ENCODE data around the gene TLE6. TPM values are rescaled to one million over a fixed set of nuclear protein-coding genes. Genes with fewer than 3 reads are reported as not detected.

Gene TLE6
- total and polyA plus RNA-seq, 2 of the 4 experiments (the other 2 are of a cell fraction) = under 0.01 to 0.17 TPM

- CTCF ChIA-PET = interaction anchor here (0.6 kb wide), 1 partner anchor 156 kb away, joined by 4 read pairs; no protein-coding TSS in a partner anchor
- no peak overlapping the region for H3K4ac ChIP-seq (ENCODE audit: low read depth, low read length)
Observed at GRCh38 chr19:2964874-2965273, 12.5 kb upstream of the TLE6 start.

More at GRCh38 chr19:2964874-2965273, 12.5 kb upstream of the TLE6 start:
- Histone ChIP-seq H2BK120ac (ENCODE audit: low read depth, low read length) (no peak overlapping the region), H3K18ac (ENCODE audit: low read depth, low read length) (no peak overlapping the region), H3K9me1 (ENCODE audit: insufficient read depth, low read length) (no peaks in the 10 kb centered on the region), H2BK15ac (ENCODE audit: low read depth, low read length) (no peak overlapping the region), H3K56ac (ENCODE audit: extremely low read depth, insufficient read depth, low read length) (no peak overlapping the region), H3K79me1 (ENCODE audit: low read depth in 1 of 2, low read length in 2 of 2) (no peaks in the 10 kb centered on the region), H3K36me3 (ENCODE audit: control insufficient read depth, insufficient read depth, low read length) (no peaks in the 10 kb centered on the region), H2BK20ac (ENCODE audit: low read depth, low read length) (no peak overlapping the region), H2AFZ (replicated peaks; ENCODE audit: low read length, poor library complexity) (no peak overlapping the region), H3K4me2 (ENCODE audit: low read depth, low read length) (no peak overlapping the region), H2BK5ac (ENCODE audit: low read depth, low read length, poor library complexity, severe bottlenecking) (no peak overlapping the region), H3K4me1 (ENCODE audit: control insufficient read depth, insufficient read depth, low read length) (peaks cover 2% of the 10 kb centered on the region; the same call in 1 of the 2 replicates), H3K27me3 (ENCODE audit: control insufficient read depth, insufficient read depth, low read length) (peaks cover under 1% of the 10 kb centered on the region; the same call in 1 of the 2 replicates), H3K9me3 (ENCODE audit: control insufficient read depth, insufficient read depth, low read length) (no peaks in the 10 kb centered on the region), H3K27ac (ENCODE audit: insufficient read depth, low read length) (no peak overlapping the region), H2AK5ac (ENCODE audit: low read depth, low read length) (no peak overlapping the region), H4K20me1 (ENCODE audit: insufficient read depth, low read length) (no peaks in the 10 kb centered on the region), H3K4me3 (ENCODE audit: insufficient read depth, low read depth, low read length) (no peak overlapping the region), H4K5ac (ENCODE audit: low read depth, low read length) (no peak overlapping the region), H3K14ac (replicated peaks; ENCODE audit: low read depth, low read length) (no peak overlapping the region), H3K23ac (ENCODE audit: low read depth, low read length) (no peak overlapping the region), H4K8ac (ENCODE audit: low read depth in 2 of 2, low read length in 2 of 2) (no peak overlapping the region), H2AK9ac (replicated peaks; ENCODE audit: low read depth, low read length, poor library complexity) (no peak overlapping the region), H3K9ac (ENCODE audit: low read depth, low read length) (no peak overlapping the region), H4K91ac (ENCODE audit: insufficient read depth, low read depth, low read length) (no peak overlapping the region)
- ATAC-seq (ENCODE audit: low read depth) (no peak), DNase-seq (no peak)
- intact Hi-C loops (cut with micrococcal nuclease) (no loop called here), in situ Hi-C loops (cut with MboI; ENCODE audit: low sequenced_read_pairs) (loop anchor here (25.0 kb wide), 1 partner anchor 522 kb away; the partner anchor contains the start of genes SMIM24 and SMIM44), dilution Hi-C loops (cut with HindIII; ENCODE audit: low sequenced_read_pairs, unreplicated experiment) (no loop called here)
- no CpG with 5 or more reads among the region's 5 CpGs for WGBS, 2 experiments (ENCODE audit: extremely low coverage in 2 of 2, insufficient read length in 1 of 2)
- POLR2A ChIA-PET (ENCODE audit: unreplicated experiment) = no interaction called here
- BruUV-seq (replicated peaks) = no TSS peak
- TF ChIP-seq MAFK (IDR thresholded peaks at IDR 0.05; ENCODE audit: low read depth, low read length) (no peak), NFE2L2 (IDR thresholded peaks at IDR 0.05; ENCODE audit: low read depth, low read length) (no peak), RFX5 (IDR thresholded peaks at IDR 0.05; ENCODE audit: low read depth, low read length) (no peak), CEBPB (IDR thresholded peaks at IDR 0.05; ENCODE audit: low read depth, low read length) (no peak), RCOR1 (IDR thresholded peaks at IDR 0.05; ENCODE audit: insufficient replicate concordance, low read length) (no peak), RAD21 (IDR thresholded peaks at IDR 0.05; ENCODE audit: low read length) (no peak), CHD1 (IDR thresholded peaks at IDR 0.05; ENCODE audit: low read depth, low read length) (no peak), ELK1 (IDR thresholded peaks at IDR 0.05; ENCODE audit: borderline replicate concordance, low read depth, low read length) (no peak), MXI1 (IDR thresholded peaks at IDR 0.05; ENCODE audit: borderline replicate concordance, low read depth, low read length) (no peak), BHLHE40 (IDR thresholded peaks at IDR 0.05; ENCODE audit: low read depth, low read length) (no peak), POLR2A (IDR thresholded peaks at IDR 0.05; ENCODE audit: low read depth, low read length) (no peak), MAZ (IDR thresholded peaks at IDR 0.05; ENCODE audit: borderline replicate concordance, low read depth, low read length) (no peak), SMC3 (IDR thresholded peaks at IDR 0.05; ENCODE audit: low read depth, low read length) (no peak), FOS (IDR thresholded peaks at IDR 0.05; ENCODE audit: low read depth, low read length) (no peak)
- TF ChIP-seq, protein P1, sequence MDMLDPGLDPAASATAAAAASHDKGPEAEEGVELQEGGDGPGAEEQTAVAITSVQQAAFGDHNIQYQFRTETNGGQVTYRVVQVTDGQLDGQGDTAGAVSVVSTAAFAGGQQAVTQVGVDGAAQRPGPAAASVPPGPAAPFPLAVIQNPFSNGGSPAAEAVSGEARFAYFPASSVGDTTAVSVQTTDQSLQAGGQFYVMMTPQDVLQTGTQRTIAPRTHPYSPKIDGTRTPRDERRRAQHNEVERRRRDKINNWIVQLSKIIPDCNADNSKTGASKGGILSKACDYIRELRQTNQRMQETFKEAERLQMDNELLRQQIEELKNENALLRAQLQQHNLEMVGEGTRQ (IDR thresholded peaks at IDR 0.05; ENCODE audit: low read depth, low read length) = no peak
- TF ChIP-seq, protein P2, sequence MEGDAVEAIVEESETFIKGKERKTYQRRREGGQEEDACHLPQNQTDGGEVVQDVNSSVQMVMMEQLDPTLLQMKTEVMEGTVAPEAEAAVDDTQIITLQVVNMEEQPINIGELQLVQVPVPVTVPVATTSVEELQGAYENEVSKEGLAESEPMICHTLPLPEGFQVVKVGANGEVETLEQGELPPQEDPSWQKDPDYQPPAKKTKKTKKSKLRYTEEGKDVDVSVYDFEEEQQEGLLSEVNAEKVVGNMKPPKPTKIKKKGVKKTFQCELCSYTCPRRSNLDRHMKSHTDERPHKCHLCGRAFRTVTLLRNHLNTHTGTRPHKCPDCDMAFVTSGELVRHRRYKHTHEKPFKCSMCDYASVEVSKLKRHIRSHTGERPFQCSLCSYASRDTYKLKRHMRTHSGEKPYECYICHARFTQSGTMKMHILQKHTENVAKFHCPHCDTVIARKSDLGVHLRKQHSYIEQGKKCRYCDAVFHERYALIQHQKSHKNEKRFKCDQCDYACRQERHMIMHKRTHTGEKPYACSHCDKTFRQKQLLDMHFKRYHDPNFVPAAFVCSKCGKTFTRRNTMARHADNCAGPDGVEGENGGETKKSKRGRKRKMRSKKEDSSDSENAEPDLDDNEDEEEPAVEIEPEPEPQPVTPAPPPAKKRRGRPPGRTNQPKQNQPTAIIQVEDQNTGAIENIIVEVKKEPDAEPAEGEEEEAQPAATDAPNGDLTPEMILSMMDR (conservative IDR thresholded peaks at IDR 0.05; ENCODE audit: low read depth, low read length) = no peak
